ENCODE measurements around the gene THEMIS. TPM values are rescaled to one million over a fixed set of nuclear protein-coding genes. Genes with fewer than 3 reads are reported as not detected.

The THEMIS gene
- total and polyA plus RNA-seq, 10 donors: 0.80 to 17.8 (median 12.7) TPM

DNA sequence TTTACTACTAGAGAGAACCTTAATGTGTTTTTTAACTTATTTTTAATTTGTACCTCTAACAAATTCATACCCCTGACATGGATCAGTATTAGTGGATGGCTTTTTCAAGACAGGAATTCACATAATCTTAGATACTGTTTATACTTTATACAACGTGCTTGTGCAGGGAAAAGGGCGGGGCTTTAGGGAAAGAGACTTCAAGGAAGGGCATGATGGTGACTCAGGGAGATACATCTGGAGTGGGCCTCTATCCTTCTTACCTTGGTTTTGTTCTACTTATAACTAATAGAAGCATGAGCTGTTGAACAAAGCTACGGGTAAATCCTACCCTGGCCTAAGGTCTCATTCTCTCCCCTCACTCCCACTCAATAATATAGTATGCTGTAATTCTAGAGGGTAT is 163.1 kb downstream of the THEMIS start:
- Histone ChIP-seq H3K4me3 (no peak overlapping the region), H3K27me3 (replicated peaks in 1 of 7) (peaks cover 0 to 11% (median 0%) of the 10 kb centered on the region in 7 donors), H3K9me3 (no peaks in the 10 kb centered on the region), H3K36me3 (no peaks in the 10 kb centered on the region), H3K4me1 (no peaks in the 10 kb centered on the region), H3K27ac (no peak overlapping the region)
- DNase-seq: no peak
- intact Hi-C loops (cut with DNase I; ENCODE audit: low total_unique reads): loop anchor here (10.0 kb wide), 1 partner anchor 997 kb away; no protein-coding TSS in a partner anchor
- no peak for TF ChIP-seq POLR2AphosphoS5 (IDR thresholded peaks at IDR 0.05)
- TF ChIP-seq POLR2A (IDR thresholded peaks at IDR 0.05): no peak
- no peak for TF ChIP-seq CTCF (IDR thresholded peaks at IDR 0.05 in 8 of 11, conservative IDR thresholded peaks at IDR 0.05 in 3 of 11)
- 70 to 84% (median 81%) methylated on average over 3 of the region's 3 CpGs for WGBS, 5 donors

DNA sequence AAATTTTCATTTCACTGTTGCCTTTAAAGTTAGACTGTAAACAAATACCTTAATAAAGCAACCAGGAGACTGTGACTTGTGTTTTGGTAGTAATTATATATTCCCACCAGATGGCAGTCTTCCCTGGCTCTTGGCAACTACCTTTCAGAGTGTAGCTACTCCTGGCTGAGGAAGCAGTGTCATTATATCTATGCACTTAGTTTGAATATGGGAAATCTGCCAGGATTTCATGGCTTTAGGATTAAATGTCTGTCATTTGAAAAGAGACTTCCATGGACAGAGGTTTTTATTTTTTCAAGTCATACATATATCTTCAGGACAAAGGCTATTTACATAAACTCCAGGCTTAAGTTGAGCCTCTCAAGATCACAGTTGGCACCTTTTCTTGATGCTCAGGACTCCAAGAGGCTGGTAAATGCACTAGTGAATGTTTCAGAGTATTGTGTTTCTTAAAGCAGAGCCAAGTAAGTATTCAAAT is 163.8 kb downstream of the THEMIS start:
- no peaks in the 10 kb centered on the region for H3K9me3 ChIP-seq
- DNase-seq: no peak
- TF ChIP-seq POLR2A (IDR thresholded peaks at IDR 0.05): no peak
- peak in 10 of 11 experiments; percentile 15 to 62 (median 56) for TF ChIP-seq CTCF (IDR thresholded peaks at IDR 0.05 in 8 of 11, conservative IDR thresholded peaks at IDR 0.05 in 3 of 11)
- peaks cover 0 to 11% (median 0%) of the 10 kb centered on the region in 7 donors for H3K27me3 ChIP-seq (replicated peaks in 1 of 7)
- H3K4me3 ChIP-seq: no peak overlapping the region
- no peaks in the 10 kb centered on the region for H3K4me1 ChIP-seq
- H3K36me3 ChIP-seq: no peaks in the 10 kb centered on the region
- H3K27ac ChIP-seq: no peak overlapping the region
- intact Hi-C loops (cut with DNase I; ENCODE audit: low total_unique reads): loop anchor here (10.0 kb wide), 1 partner anchor 998 kb away; no protein-coding TSS in a partner anchor

- WGBS, 5 donors: 60 to 76% (median 62%) methylated on average over 3 of the region's 3 CpGs
- Histone ChIP-seq H3K9me3 (no peaks in the 10 kb centered on the region), H3K27me3 (replicated peaks in 1 of 7) (no peaks in the 10 kb centered on the region), H3K27ac (no peak overlapping the region), H3K36me3 (no peaks in the 10 kb centered on the region), H3K4me3 (no peak overlapping the region), H3K4me1 (no peaks in the 10 kb centered on the region)
- intact Hi-C loops (cut with DNase I; ENCODE audit: low total_unique reads): loop anchor here (10.0 kb wide), 1 partner anchor 1002 kb away; no protein-coding TSS in a partner anchor
- no peak for DNase-seq
- TF ChIP-seq POLR2A (IDR thresholded peaks at IDR 0.05) (no peak), CTCF (IDR thresholded peaks at IDR 0.05 in 8 of 11, conservative IDR thresholded peaks at IDR 0.05 in 3 of 11) (no peak), POLR2AphosphoS5 (IDR thresholded peaks at IDR 0.05) (no peak)
These were observed 167.9 kb downstream of the THEMIS start for GRCh38 chr6:127732927-127733326.

DNA sequence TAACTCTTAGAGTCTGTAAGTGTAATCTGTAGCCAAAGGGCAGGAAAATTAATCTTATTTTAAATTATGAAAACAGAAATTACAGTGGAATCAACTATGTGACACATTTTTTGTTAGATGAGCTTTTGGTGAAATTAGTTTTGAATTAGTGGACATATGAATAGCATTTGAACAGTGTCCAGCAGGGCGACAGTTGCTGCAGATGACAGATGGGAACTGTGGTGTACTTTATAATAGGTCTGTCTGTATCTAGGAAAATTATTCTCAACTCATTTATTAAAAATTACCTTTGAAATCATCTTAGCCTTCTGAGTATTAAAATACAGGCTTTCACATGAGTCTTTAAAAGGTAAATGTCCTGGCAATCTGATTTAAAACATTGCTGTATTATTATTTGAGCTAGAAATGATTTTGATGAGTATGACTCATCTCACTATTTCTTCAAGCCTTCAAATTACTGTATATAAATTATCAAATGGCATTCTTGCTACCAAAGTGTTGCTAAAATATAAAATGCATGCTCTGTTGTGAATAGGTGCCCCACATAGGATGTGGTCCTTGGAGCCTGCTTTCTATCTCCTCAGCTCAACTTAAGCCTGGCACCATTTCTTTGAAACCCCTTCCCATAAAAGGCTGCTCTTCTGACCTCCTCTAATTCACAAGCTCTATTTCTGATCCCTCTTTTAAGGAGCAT is 173.5 kb downstream of the THEMIS start:
- Histone ChIP-seq H3K4me3 (no peak overlapping the region), H3K4me1 (no peaks in the 10 kb centered on the region), H3K9me3 (no peaks in the 10 kb centered on the region), H3K27ac (no peak overlapping the region), H3K27me3 (replicated peaks in 1 of 7) (no peaks in the 10 kb centered on the region), H3K36me3 (no peaks in the 10 kb centered on the region)
- TF ChIP-seq CTCF (IDR thresholded peaks at IDR 0.05 in 8 of 11, conservative IDR thresholded peaks at IDR 0.05 in 3 of 11): no peak
- no peak for TF ChIP-seq POLR2AphosphoS5 (IDR thresholded peaks at IDR 0.05)
- no peak for TF ChIP-seq POLR2A (IDR thresholded peaks at IDR 0.05)
- WGBS, 5 donors: 65 to 88% (median 82%) methylated on average over 1 of the region's 1 CpG
- no peak for DNase-seq
- intact Hi-C loops (cut with DNase I; ENCODE audit: low total_unique reads): no loop called here

Measured in spleen (tissue), 11 donors.